Measurements from ENCODE around the gene MPIG6B.

- TF ChIP-seq, protein P1, sequence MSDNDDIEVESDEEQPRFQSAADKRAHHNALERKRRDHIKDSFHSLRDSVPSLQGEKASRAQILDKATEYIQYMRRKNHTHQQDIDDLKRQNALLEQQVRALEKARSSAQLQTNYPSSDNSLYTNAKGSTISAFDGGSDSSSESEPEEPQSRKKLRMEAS (IDR thresholded peaks at IDR 0.05; ENCODE audit: low read depth, low read length), result no peak
- TF ChIP-seq, protein P2, sequence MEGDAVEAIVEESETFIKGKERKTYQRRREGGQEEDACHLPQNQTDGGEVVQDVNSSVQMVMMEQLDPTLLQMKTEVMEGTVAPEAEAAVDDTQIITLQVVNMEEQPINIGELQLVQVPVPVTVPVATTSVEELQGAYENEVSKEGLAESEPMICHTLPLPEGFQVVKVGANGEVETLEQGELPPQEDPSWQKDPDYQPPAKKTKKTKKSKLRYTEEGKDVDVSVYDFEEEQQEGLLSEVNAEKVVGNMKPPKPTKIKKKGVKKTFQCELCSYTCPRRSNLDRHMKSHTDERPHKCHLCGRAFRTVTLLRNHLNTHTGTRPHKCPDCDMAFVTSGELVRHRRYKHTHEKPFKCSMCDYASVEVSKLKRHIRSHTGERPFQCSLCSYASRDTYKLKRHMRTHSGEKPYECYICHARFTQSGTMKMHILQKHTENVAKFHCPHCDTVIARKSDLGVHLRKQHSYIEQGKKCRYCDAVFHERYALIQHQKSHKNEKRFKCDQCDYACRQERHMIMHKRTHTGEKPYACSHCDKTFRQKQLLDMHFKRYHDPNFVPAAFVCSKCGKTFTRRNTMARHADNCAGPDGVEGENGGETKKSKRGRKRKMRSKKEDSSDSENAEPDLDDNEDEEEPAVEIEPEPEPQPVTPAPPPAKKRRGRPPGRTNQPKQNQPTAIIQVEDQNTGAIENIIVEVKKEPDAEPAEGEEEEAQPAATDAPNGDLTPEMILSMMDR (IDR thresholded peaks at IDR 0.05; ENCODE audit: low read depth, low read length), result no peak
- TF ChIP-seq POLR2A (IDR thresholded peaks at IDR 0.05; ENCODE audit: extremely low read depth, insufficient read length), result no peak
These were observed 10.9 kb upstream of the MPIG6B start for GRCh38 chr6:31712296-31712695.

Data from NB4 (cell line).